Retinal pigment epithelial cell (primary cell): Measurements from ENCODE around the gene FBXO27.
"Not testable (repeated sequence)": the region's sequence is repeated elsewhere in the genome, so short reads cannot be mapped to it uniquely, and the experiment has no call there.

ENCODE experiments used
- DNase-seq: peaks from one replicate; pipeline ENCODE4 v3.0.0-alpha.2; 2010; ENCODE audit warnings: low read depth
- H3K4me3 ChIP-seq: 2 replicates; pipeline ENCODE4 v1.5.1; 2011; ENCODE audit warnings: mild to moderate bottlenecking, low read length, control low read depth, moderate library complexity
- CTCF ChIP-seq: conservative IDR thresholded peaks from 2 replicates; pipeline ENCODE4 v1.5.1; 2011; ENCODE audit warnings: low read depth, low read length, control low read depth, inconsistent platforms

The FBXO27 gene

GRCh38 chr19:39070888-39071287, 38.5 kb upstream of the FBXO27 start:
- no peak for TF ChIP-seq CTCF
- no peak overlapping the region for H3K4me3 ChIP-seq

GRCh38 chr19:39068259-39068658, 35.9 kb upstream of the FBXO27 start:
- not testable (repeated sequence) for DNase-seq, H3K4me3 ChIP-seq

More at GRCh38 chr19:39070888-39071287, 38.5 kb upstream of the FBXO27 start:
- DNase-seq, result peak; percentile 5

- TF ChIP-seq CTCF, result no peak
- H3K4me3 ChIP-seq, result no peak overlapping the region
- no peak for DNase-seq
These were observed 34.8 kb upstream of the FBXO27 start for GRCh38 chr19:39067104-39067503.

- no peak for TF ChIP-seq CTCF
- DNase-seq, result no peak
- H3K4me3 ChIP-seq, result no peak overlapping the region
These were observed 33.6 kb upstream of the FBXO27 start for GRCh38 chr19:39065928-39066327.

- no peak overlapping the region for H3K4me3 ChIP-seq
- TF ChIP-seq CTCF, result no peak
- DNase-seq, result no peak
These were observed 32.1 kb upstream of the FBXO27 start for GRCh38 chr19:39064405-39064804.

DNA sequence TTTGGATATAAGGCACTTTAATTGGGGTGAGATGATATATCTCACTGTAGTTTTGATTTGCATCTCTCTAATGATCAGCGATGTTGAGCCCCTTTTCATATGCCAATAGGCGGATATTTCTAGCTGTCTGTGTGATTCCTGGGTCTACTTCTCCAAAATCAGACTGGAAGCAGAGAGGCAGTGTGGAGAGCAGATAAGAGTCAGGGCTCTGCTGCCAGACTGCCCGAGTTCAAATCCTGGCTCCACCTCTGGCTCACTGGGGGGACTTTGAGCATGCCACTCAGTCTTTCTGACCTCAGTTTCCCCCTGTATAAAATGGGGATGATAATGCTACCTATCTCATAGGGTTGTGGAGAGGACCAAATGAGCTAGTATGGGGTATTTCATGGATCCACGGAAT, 27.8 kb upstream of the FBXO27 start:
- TF ChIP-seq CTCF, result no peak
- H3K4me3 ChIP-seq, result no peak overlapping the region
- DNase-seq, result no peak

DNA sequence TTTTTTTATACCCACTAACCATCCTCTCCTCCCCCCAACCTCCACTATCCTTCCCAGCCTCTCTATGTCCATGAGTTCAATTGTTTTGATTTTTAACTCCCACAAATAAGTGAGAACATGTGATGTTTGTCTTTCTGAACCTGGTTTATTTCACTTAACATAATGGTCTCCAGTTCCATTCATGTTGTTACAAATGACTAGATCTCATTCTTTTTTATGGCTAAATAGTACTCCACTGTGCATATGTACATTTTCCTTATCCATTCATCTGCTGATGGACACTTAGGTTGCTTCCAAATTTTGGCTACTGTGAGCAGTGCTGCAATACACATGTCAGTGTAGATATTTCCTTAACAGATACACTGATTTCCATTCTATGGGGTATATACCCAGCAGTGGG, 27.0 kb upstream of the FBXO27 start:
- no peak for DNase-seq
- H3K4me3 ChIP-seq, result no peak overlapping the region
- no peak for TF ChIP-seq CTCF

- TF ChIP-seq CTCF, result no peak
- no peak for DNase-seq
- H3K4me3 ChIP-seq, result no peak overlapping the region
These were observed 25.3 kb upstream of the FBXO27 start for GRCh38 chr19:39057615-39058014.
